HepG2 (cell line): ENCODE data around the gene CARMIL3. TPM values are rescaled to one million over a fixed set of nuclear protein-coding genes. Genes with fewer than 3 reads are reported as not detected.

Experiments
- ARNT ChIP-seq: fragments of 450-650 bp; IDR thresholded peaks from 2 replicates; pipeline ENCODE4 v1.6.1; 2017
- ARNTL ChIP-seq: sonication (generic); formaldehyde crosslinking; IDR thresholded peaks from 2 replicates; pipeline ENCODE4 v1.4.0; 2020; ENCODE audit warnings: mild to moderate bottlenecking, missing genetic modification reagents
- ETV5 ChIP-seq: IDR thresholded peaks from 2 replicates; pipeline ENCODE4 v1.6.1; 2018; ENCODE audit warnings: missing biosample characterization, missing genetic modification reagents, inconsistent platforms, borderline replicate concordance
- HIC2 ChIP-seq: sonication (generic); formaldehyde crosslinking; IDR thresholded peaks from 2 replicates; pipeline ENCODE4 v1.9.0; 2022; ENCODE audit warnings: low read depth, missing genetic modification reagents
- IRF9 ChIP-seq: sonication (generic); formaldehyde crosslinking; IDR thresholded peaks from 2 replicates; pipeline ENCODE4 v1.8.0; 2022; ENCODE audit warnings: missing genetic modification reagents, mild to moderate bottlenecking, borderline replicate concordance
- MAX ChIP-seq: IDR thresholded peaks from 2 replicates; pipeline ENCODE4 v1.6.1; 2012; ENCODE audit warnings: inconsistent platforms
- PAF1 ChIP-seq: IDR thresholded peaks from 2 replicates; pipeline ENCODE4 v1.6.1; 2016; ENCODE audit warnings: missing genetic modification reagents, missing compliant biosample characterization
- PATZ1 ChIP-seq: sonication (generic); formaldehyde crosslinking; IDR thresholded peaks from 2 replicates; pipeline ENCODE4 v1.4.0; 2020; ENCODE audit warnings: missing genetic modification reagents
- TFDP2 ChIP-seq: sonication (generic); formaldehyde crosslinking; IDR thresholded peaks from 2 replicates; pipeline ENCODE4 v1.4.0; 2020; ENCODE audit warnings: missing genetic modification reagents
- ZC3H13 ChIP-seq: sonication (generic); formaldehyde crosslinking; IDR thresholded peaks from 2 replicates; pipeline ENCODE4 v1.8.1; 2023; ENCODE audit warnings: mild to moderate bottlenecking, missing genetic modification reagents, moderate library complexity
- ZNF24 ChIP-seq: fragments of 450-650 bp; IDR thresholded peaks from 2 replicates; pipeline ENCODE4 v1.6.1; 2017; ENCODE audit warnings: antibody characterized with exemption, mild to moderate bottlenecking
- ZNF414 ChIP-seq: sonication (generic); formaldehyde crosslinking; IDR thresholded peaks from 2 replicates; pipeline ENCODE4 v1.5.0; 2020; ENCODE audit warnings: missing genetic modification reagents
- ZNF512 ChIP-seq: sonication (generic); formaldehyde crosslinking; IDR thresholded peaks from 2 replicates; pipeline ENCODE4 v1.4.0; 2020; ENCODE audit warnings: mild to moderate bottlenecking, missing genetic modification reagents
- ZNF576 ChIP-seq: sonication (generic); formaldehyde crosslinking; IDR thresholded peaks from 2 replicates; pipeline ENCODE4 v1.4.0; 2020; ENCODE audit warnings: mild to moderate bottlenecking, missing genetic modification reagents
- ZNF782 ChIP-seq: sonication (generic); formaldehyde crosslinking; IDR thresholded peaks from 2 replicates; pipeline ENCODE4 v1.4.0; 2020; ENCODE audit warnings: missing genetic modification reagents, mild to moderate bottlenecking, borderline replicate concordance
- ZSCAN25 ChIP-seq: sonication (generic); formaldehyde crosslinking; IDR thresholded peaks from 2 replicates; pipeline ENCODE4 v1.8.0; 2022; ENCODE audit warnings: mild to moderate bottlenecking, missing genetic modification reagents
- polyA plus RNA-seq, 8 experiments: library from polyadenylated mRNA; depleted of rRNA in 3 of 8; stranded (reverse) in 7 of 8; unstranded in 1 of 8; fragments of >200 nt; fragmentation: Illumina TruSeq in 4 of 8; extraction: Trizol in 4 of 8; gene quantifications; 2 replicates each; pipeline versions ENCODE4 v1.2.1 to v1.2.3, GENCODE V29; 2011 to 2016; ENCODE audit warnings: low read depth in 4 of 8, missing spikeins in 1 of 8, mixed read lengths in 1 of 8; ENCODE audit not compliant: insufficient read depth in 1 of 8
- total RNA-seq, 5 experiments: library from RNA; depleted of rRNA; stranded (reverse); fragments of >200 nt; fragmentation: Illumina TruSeq; extraction: Trizol; gene quantifications; 2 replicates each; pipeline ENCODE4 v1.2.3, GENCODE V29; 2016; ENCODE audit warnings: low read depth in 1 of 5

Gene CARMIL3
- total and polyA plus RNA-seq, 2 of the 13 experiments (the other 11 are each of a cell fraction or from before 2014, with no cell fraction given), result 0.27 to 0.55 TPM

- TF ChIP-seq MAX (peak; percentile 18; the same call in 1 of the 2 replicates), ZNF512 (CRISPR knock-in tag) (no peak), ZNF576 (CRISPR knock-in tag) (no peak), PAF1 (CRISPR knock-in tag) (no peak), ZNF782 (CRISPR knock-in tag) (peak; percentile 12; the same call in 1 of the 2 replicates), PATZ1 (CRISPR knock-in tag) (peak; percentile 86), ARNT (no peak), ZC3H13 (CRISPR knock-in tag) (no peak), ZNF414 (CRISPR knock-in tag) (peak; percentile 84; the same call in 1 of the 2 replicates), ETV5 (CRISPR knock-in tag) (peak; percentile 54), ZNF24 (no peak), ARNTL (no peak), ZSCAN25 (CRISPR knock-in tag) (peak; percentile 61; the same call in 1 of the 2 replicates), IRF9 (CRISPR knock-in tag) (peak; percentile 49; the same call in 1 of the 2 replicates), HIC2 (CRISPR knock-in tag) (peak; percentile 17; the same call in 1 of the 2 replicates), TFDP2 (CRISPR knock-in tag) (no peak)
Observed at GRCh38 chr14:24067133-24068082, 15.6 kb downstream of the CARMIL3 start (continued).
